Colonic mucosa (tissue), 4 donors: ENCODE results near the gene TAF12. TPM values are rescaled to one million over a fixed set of nuclear protein-coding genes. Genes with fewer than 3 reads are reported as not detected.
"Not testable (repeated sequence)": the region's sequence is repeated elsewhere in the genome, so short reads cannot be mapped to it uniquely, and the experiment has no call there.

Source experiments
- DNase-seq: peaks from one replicate; pipeline ENCODE4 v3.0.0-alpha.2; 2020
- H3K27ac ChIP-seq: fragments of 200-600 bp; one replicate; pipeline ENCODE4 v1.8.0; 2021
- H3K27me3 ChIP-seq: fragments of 200-600 bp; one replicate; pipeline ENCODE4 v1.8.0; 2021
- H3K36me3 ChIP-seq: fragments of 200-600 bp; one replicate; pipeline ENCODE4 v1.8.0; 2021
- H3K4me1 ChIP-seq: fragments of 200-600 bp; one replicate; pipeline ENCODE4 v1.8.0; 2021; ENCODE audit warnings: mild to moderate bottlenecking
- H3K4me3 ChIP-seq: fragments of 200-600 bp; one replicate; pipeline ENCODE4 v1.8.0; 2021
- H3K9ac ChIP-seq, 2 donors: one replicate each; pipeline ENCODE4 v1.7.0; 2013; ENCODE audit warnings: control low read depth in 2 of 2, low read depth in 2 of 2, low read length in 2 of 2
- H3K9me3 ChIP-seq: fragments of 200-600 bp; one replicate; pipeline ENCODE4 v1.8.0; 2021
- CTCF ChIP-seq: fragments of 200-600 bp; IDR thresholded peaks from one replicate; pipeline ENCODE4 v1.8.0; 2022; ENCODE audit warnings: antibody characterized with exemption, mild to moderate bottlenecking
- intact Hi-C: fragments of 100-400 bp; cut with DNase I; formaldehyde crosslinking; loops from one replicate; pipeline ENCODE4 v1.14.1; 2022
- total RNA-seq, 2 donors: library from RNA; stranded (reverse); fragmentation: NEBNext Ultra II Directional in 1 of 2; extraction: Animal tissue kit (Norgen Biotek cat#: 25700) in 1 of 2; gene quantifications; one replicate each; pipeline ENCODE4 v1.2.1, GENCODE V29; 2021
- donor health status: healthy.
- donor health status: DM: no; HTN: no; CAD: no.
- donor health status: DM: no; HTN: no; CAD: no.

TAF12 gene
- 10 to 100 TPM; 14.5 to 16.9 TPM for total RNA-seq

GRCh38 chr1:28642847-28643635, at the start of gene TAF12:
Gene TAF12 (minus strand): TSS chr1:28643067. CDS start chr1:28622081, 20,986 bp downstream.
- peaks cover 18% of the 10 kb centered on the region for H3K4me1 ChIP-seq

GRCh38 chr1:28691627-28692026, 48.8 kb upstream of the TAF12 start:
- H3K36me3 ChIP-seq = not testable (repeated sequence)

More at GRCh38 chr1:28642847-28643635, at the start of gene TAF12:
- intact Hi-C loops = loop anchor here (5.0 kb wide), 1 partner anchor 94 kb away; the partner anchor contains the start of gene YTHDF2
- DNase-seq = peak; percentile 95
- H3K27me3 ChIP-seq = no peaks in the 10 kb centered on the region
- H3K27ac ChIP-seq = peak within 1 kb of the TSS; percentile 88
- peak within 1 kb of the TSS; percentile 94 to 100 for H3K9ac ChIP-seq
- H3K9me3 ChIP-seq = no peaks in the 10 kb centered on the region
- TF ChIP-seq CTCF = peak; percentile 12
- H3K36me3 ChIP-seq = no peaks in the 10 kb centered on the region
- H3K4me3 ChIP-seq = peak within 1 kb of the TSS; percentile 88

DNA sequence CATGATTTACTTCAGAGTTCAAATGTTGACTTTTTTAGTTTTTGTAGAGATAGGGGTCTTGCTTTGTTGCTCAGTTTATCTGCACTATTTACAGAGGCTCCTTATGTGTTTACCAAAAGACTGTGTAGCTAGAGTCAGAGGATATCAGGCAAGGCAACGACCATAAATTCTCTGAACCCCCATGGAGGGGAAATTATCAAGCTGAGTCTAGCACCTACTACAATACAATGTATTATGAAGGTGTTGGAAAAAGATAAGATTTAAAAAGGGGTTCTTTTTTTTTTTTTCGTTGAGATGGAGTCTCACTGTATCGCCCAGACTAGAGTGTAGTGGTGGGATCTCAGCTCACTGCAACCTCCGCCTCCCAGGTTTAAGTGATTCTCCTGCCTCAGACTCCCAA, 42.1 kb upstream of the TAF12 start:
- H3K27ac ChIP-seq = no peak overlapping the region
- H3K27me3 ChIP-seq = no peaks in the 10 kb centered on the region
- no peak overlapping the region for H3K4me3 ChIP-seq
- no peaks in the 10 kb centered on the region for H3K36me3 ChIP-seq
- no peak for DNase-seq
- no peak for TF ChIP-seq CTCF
- no peak overlapping the region for H3K9ac ChIP-seq
- intact Hi-C loops = no loop called here
- no peaks in the 10 kb centered on the region for H3K4me1 ChIP-seq
- no peaks in the 10 kb centered on the region for H3K9me3 ChIP-seq

More at GRCh38 chr1:28691627-28692026, 48.8 kb upstream of the TAF12 start:
- H3K4me3 ChIP-seq, H3K27me3 ChIP-seq, intact Hi-C loops, DNase-seq, H3K9ac ChIP-seq, H3K9me3 ChIP-seq, H3K27ac ChIP-seq, H3K4me1 ChIP-seq: not testable (repeated sequence)

DNA sequence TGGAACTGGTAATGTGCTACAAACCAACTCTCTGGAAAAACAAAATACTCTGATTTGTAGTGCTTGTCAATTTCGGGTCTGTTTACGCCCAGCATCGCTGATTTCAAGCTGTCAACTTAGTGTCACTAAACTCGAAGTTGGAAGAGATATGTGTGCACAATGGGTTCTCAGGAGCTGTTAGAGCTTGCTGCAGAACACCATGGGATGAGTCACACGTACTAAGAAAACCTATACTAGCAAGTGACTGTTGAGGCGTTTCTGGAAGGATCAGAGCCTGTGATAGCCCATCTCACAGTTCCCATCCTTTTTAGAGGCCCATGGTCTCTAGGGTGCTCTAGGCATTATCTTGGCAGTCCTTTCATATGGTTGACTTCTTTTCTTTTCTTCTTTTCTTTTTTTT, 40.0 kb upstream of the TAF12 start:
- Histone ChIP-seq H3K9me3 (no peaks in the 10 kb centered on the region), H3K27ac (no peak overlapping the region), H3K4me1 (no peaks in the 10 kb centered on the region), H3K9ac (no peak overlapping the region), H3K36me3 (no peaks in the 10 kb centered on the region), H3K27me3 (no peaks in the 10 kb centered on the region), H3K4me3 (no peak overlapping the region)
- intact Hi-C loops = no loop called here
- no peak for DNase-seq
- no peak for TF ChIP-seq CTCF

GRCh38 chr1:28680151-28680550, 37.3 kb upstream of the TAF12 start:
- DNase-seq = no peak
- no peak for TF ChIP-seq CTCF
- Histone ChIP-seq H3K36me3 (no peaks in the 10 kb centered on the region), H3K27me3 (no peaks in the 10 kb centered on the region), H3K9me3 (no peaks in the 10 kb centered on the region), H3K9ac (no peak overlapping the region), H3K4me3 (no peak overlapping the region), H3K4me1 (no peaks in the 10 kb centered on the region), H3K27ac (no peak overlapping the region)
- intact Hi-C loops = no loop called here

- Histone ChIP-seq H3K4me3 (no peak overlapping the region), H3K9me3 (no peaks in the 10 kb centered on the region), H3K36me3 (no peaks in the 10 kb centered on the region), H3K4me1 (no peaks in the 10 kb centered on the region), H3K27me3 (no peaks in the 10 kb centered on the region), H3K27ac (no peak overlapping the region), H3K9ac (no peak overlapping the region)
- intact Hi-C loops = no loop called here
- DNase-seq = no peak
- no peak for TF ChIP-seq CTCF
Measured at GRCh38 chr1:28675924-28676257, 33.0 kb upstream of the TAF12 start.

GRCh38 chr1:28672971-28673370, 30.1 kb upstream of the TAF12 start:
- H3K4me1 ChIP-seq, H3K27ac ChIP-seq, H3K27me3 ChIP-seq, DNase-seq, H3K4me3 ChIP-seq, intact Hi-C loops, H3K9ac ChIP-seq, H3K36me3 ChIP-seq, H3K9me3 ChIP-seq: not testable (repeated sequence)
